ENCODE data around the gene RND2.

DNA sequence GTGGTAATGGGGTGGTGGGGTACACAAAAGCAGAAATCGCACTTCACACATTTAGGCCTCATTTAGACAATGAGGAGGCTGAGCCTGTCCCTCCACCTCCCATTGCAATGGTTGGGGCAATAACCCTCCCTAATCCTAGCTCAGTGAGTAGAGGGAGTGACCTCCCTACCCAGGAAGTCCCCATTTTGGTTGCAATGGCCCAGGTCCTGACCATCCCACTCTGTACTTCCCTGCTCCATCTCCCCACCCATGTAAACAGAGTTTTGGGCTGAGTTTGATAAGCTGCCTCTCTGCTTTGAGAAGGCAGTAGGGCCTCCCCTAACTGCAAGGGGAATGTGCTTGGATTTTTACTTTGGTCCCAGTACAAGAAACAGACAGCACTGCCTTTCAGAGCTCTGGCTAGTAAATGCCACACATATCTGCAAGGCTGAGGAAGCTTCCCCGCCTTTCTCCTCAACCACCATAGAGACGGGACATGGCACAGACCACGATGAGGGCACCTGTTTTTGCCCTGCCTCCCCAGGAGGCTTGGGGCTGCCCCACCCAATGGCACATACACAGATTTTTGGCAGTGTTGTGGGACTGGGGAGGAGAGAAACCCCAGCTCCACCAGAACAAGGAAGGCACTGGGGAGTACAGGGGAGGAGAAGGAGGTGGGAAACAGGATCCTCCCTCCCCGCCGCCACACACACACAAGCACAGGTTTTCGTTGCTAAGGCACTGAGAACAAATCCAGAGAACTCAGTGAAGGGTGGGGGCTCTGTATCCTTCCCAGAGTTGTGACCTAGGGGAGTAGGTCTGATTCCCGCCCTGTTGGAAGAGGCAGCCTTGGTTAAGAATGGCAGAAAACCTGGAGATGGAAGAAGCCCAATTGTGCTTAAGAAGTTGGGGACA, 10.1 kb upstream of the RND2 start:
- TF ChIP-seq, protein P1, sequence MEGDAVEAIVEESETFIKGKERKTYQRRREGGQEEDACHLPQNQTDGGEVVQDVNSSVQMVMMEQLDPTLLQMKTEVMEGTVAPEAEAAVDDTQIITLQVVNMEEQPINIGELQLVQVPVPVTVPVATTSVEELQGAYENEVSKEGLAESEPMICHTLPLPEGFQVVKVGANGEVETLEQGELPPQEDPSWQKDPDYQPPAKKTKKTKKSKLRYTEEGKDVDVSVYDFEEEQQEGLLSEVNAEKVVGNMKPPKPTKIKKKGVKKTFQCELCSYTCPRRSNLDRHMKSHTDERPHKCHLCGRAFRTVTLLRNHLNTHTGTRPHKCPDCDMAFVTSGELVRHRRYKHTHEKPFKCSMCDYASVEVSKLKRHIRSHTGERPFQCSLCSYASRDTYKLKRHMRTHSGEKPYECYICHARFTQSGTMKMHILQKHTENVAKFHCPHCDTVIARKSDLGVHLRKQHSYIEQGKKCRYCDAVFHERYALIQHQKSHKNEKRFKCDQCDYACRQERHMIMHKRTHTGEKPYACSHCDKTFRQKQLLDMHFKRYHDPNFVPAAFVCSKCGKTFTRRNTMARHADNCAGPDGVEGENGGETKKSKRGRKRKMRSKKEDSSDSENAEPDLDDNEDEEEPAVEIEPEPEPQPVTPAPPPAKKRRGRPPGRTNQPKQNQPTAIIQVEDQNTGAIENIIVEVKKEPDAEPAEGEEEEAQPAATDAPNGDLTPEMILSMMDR (conservative IDR thresholded peaks at IDR 0.05) = no peak
- no peak for TF ChIP-seq ZFX (IDR thresholded peaks at IDR 0.05)
